Spinal cord (tissue), 10 donors: ENCODE measurements around the gene IKZF4. TPM values are rescaled to one million over a fixed set of nuclear protein-coding genes. Genes with fewer than 3 reads are reported as not detected.
A peak's percentile ranks its signal among the peaks of the same experiment; 100 is the strongest.

Experiments used
- DNase-seq, 6 donors: peaks; one replicate each; pipeline versions ENCODE4 v3.0.0 to v3.0.0-alpha.2; 2013 to 2015; ENCODE audit warnings: low spot score in 6 of 6, low read depth in 4 of 6
- H3K27ac ChIP-seq: one replicate; pipeline ENCODE4 v1.5.1; 2013; ENCODE audit warnings: low read depth, low read length, control low read depth
- H3K27me3 ChIP-seq: one replicate; pipeline ENCODE4 v1.6.1; 2013; ENCODE audit warnings: low read length; ENCODE audit not compliant: control insufficient read depth, insufficient read depth
- H3K36me3 ChIP-seq: one replicate; pipeline ENCODE4 v1.6.1; 2013; ENCODE audit warnings: low read length; ENCODE audit not compliant: control insufficient read depth, insufficient read depth
- H3K4me1 ChIP-seq: one replicate; pipeline ENCODE4 v1.6.1; 2013; ENCODE audit warnings: low read length; ENCODE audit not compliant: control insufficient read depth, insufficient read depth
- H3K4me3 ChIP-seq: one replicate; pipeline ENCODE4 v1.5.1; 2013; ENCODE audit warnings: low read depth, low read length, control low read depth
- H3K9me3 ChIP-seq: one replicate; pipeline ENCODE4 v1.6.1; 2013; ENCODE audit warnings: low read length; ENCODE audit not compliant: control insufficient read depth, insufficient read depth
- WGBS: methylation state at CpG from one replicate; pipeline ENCODE4 v1.1.5; 2013; ENCODE audit warnings: missing lambda C conversion rate; ENCODE audit not compliant: insufficient coverage; 5-methylcytosine and 5-hydroxymethylcytosine counted together
- polyA plus RNA-seq, 2 donors: library from polyadenylated mRNA; unstranded; fragments of 120-200 nt; gene quantifications; one replicate each; pipeline ENCODE4 v1.2.1, GENCODE V29; 2013; ENCODE audit not compliant: insufficient read length in 2 of 2
- total RNA-seq, 2 donors: library from RNA; depleted of rRNA in 1 of 2; stranded (reverse); fragments of 120-200 nt in 1 of 2; fragments of >200 nt in 1 of 2; gene quantifications; one replicate each; pipeline versions ENCODE4 v1.2.3 to v1.2.4, GENCODE V29; 2013 to 2014
- donor health status: healthy.

IKZF4 gene
- total and polyA plus RNA-seq, 4 donors, result 3.4 to 25.2 (median 11.0) TPM

DNA sequence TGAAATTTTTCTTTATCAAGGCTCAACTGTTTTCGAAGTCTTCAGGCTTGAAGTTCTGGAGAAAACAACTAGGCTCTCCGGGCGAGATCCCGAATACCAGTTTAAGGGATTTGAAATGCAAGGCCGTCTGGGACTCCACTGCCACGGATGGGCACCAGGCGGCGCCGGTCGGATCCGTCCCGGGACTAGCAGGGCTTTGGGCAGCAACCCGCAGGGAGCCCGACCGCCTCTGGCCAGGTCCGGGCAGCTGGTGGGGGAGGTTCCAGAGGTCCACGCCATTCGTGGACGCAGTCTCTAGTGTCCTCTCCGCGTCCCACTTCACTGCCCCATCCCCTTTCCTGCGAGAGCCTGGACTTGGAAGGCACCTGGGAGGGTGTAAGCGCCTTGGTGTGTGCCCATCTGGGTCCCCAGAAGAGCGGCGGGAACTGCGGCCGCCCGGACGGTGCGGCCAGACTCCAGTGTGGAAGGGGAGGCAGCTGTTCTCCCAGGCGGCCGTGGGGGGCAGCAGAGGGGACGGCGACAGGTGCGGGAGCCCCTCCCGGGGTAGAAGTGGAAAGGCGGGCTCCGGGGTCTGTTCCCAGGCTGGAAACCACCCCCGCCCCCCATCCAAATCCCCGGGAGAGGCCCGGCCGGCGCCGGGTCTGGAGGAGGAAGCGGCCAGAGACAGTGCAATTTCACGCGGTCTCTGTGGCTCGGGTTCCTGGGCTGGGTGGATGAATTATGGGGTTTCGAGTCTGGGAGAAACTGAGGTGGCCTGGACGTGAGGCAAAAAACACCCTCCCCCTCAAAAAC is 58.3 kb downstream of the IKZF4 start:
- H3K27ac ChIP-seq, result peak overlapping the region; percentile 88
- H3K4me3 ChIP-seq, result peak overlapping the region; percentile 78
- H3K36me3 ChIP-seq, result no peaks in the 10 kb centered on the region
- H3K4me1 ChIP-seq, result peaks cover 39% of the 10 kb centered on the region
- H3K27me3 ChIP-seq, result peaks cover 31% of the 10 kb centered on the region
- peak in 4 of 6 donors; percentile 33 to 82 (median 54) for DNase-seq
- WGBS, result 2% methylated on average over 36 of the region's 50 CpGs
- no peaks in the 10 kb centered on the region for H3K9me3 ChIP-seq

DNA sequence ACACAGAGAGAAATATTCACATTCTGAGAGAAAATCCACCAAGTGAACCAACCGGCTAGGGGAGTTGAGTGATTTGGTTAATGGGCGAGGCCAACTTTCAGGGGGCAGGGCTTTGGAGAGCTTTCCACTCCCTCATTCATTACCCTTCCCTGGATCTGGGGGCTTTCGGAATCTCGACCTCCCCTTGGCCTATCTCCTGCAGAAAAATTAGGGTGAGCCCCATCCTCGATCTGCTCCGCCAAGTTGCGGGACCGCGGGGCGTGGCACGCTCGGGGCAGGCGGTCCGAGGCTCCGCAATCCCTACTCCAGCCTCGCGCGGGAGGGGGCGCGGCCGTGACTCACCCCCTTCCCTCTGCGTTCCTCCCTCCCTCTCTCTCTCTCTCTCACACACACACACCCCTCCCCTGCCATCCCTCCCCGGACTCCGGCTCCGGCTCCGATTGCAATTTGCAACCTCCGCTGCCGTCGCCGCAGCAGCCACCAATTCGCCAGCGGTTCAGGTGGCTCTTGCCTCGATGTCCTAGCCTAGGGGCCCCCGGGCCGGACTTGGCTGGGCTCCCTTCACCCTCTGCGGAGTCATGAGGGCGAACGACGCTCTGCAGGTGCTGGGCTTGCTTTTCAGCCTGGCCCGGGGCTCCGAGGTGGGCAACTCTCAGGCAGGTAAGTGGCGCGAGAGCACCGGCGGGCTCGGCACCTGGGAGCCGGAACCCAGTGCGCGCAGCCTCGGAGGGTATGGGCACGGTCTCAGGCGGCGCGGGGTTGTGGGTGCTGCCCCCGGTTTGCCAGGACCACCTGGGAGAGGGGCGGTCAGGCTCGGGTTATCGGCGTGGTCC is 59.1 kb downstream of the IKZF4 start, which contains the start of gene ERBB3:
TSS of gene ERBB3 (plus strand) at position 443 of the 833 bp plus-strand sequence. CDS start at position 579, 136 bp downstream.
- Histone ChIP-seq H3K27ac (peak within 1 kb of the TSS; percentile 88), H3K4me1 (peaks cover 46% of the 10 kb centered on the region), H3K4me3 (peak within 1 kb of the TSS; percentile 78), H3K27me3 (peaks cover 31% of the 10 kb centered on the region), H3K36me3 (peaks cover 2% of the 10 kb centered on the region), H3K9me3 (no peaks in the 10 kb centered on the region)
- peak in 3 of 6 donors; percentile 29 to 74 (median 50) for DNase-seq
- WGBS, result under 1% methylated on average over 57 of the region's 59 CpGs

GRCh38 chr12:56080556-56081138 is 59.8 kb downstream of the IKZF4 start:
- Histone ChIP-seq H3K36me3 (peaks cover 7% of the 10 kb centered on the region), H3K9me3 (no peaks in the 10 kb centered on the region), H3K27ac (peak overlapping the region; percentile 88), H3K4me1 (peaks cover 49% of the 10 kb centered on the region), H3K4me3 (peak overlapping the region; percentile 78), H3K27me3 (peaks cover 31% of the 10 kb centered on the region)
- 21% methylated on average over 11 of the region's 20 CpGs for WGBS
- no peak for DNase-seq

- H3K4me1 ChIP-seq, result peaks cover 49% of the 10 kb centered on the region
- peak in 2 of 6 donors; percentile 54 to 73 for DNase-seq
- H3K27ac ChIP-seq, result peak overlapping the region; percentile 88
- WGBS, result 31% methylated on average over 2 of the region's 6 CpGs
- peak overlapping the region; percentile 78 for H3K4me3 ChIP-seq
- peaks cover 11% of the 10 kb centered on the region for H3K36me3 ChIP-seq
- no peaks in the 10 kb centered on the region for H3K9me3 ChIP-seq
- H3K27me3 ChIP-seq, result peaks cover 31% of the 10 kb centered on the region
Measured at GRCh38 chr12:56081393-56082347, 60.8 kb downstream of the IKZF4 start.

GRCh38 chr12:56082382-56082781 is 61.5 kb downstream of the IKZF4 start:
- H3K36me3 ChIP-seq, result peaks cover 18% of the 10 kb centered on the region
- H3K4me3 ChIP-seq, result peak overlapping the region; percentile 78
- no CpG with 5 or more reads among the region's 2 CpGs for WGBS
- no peaks in the 10 kb centered on the region for H3K9me3 ChIP-seq
- H3K27me3 ChIP-seq, result peaks cover 31% of the 10 kb centered on the region
- peaks cover 53% of the 10 kb centered on the region for H3K4me1 ChIP-seq
- no peak for DNase-seq
- peak overlapping the region; percentile 88 for H3K27ac ChIP-seq

DNA sequence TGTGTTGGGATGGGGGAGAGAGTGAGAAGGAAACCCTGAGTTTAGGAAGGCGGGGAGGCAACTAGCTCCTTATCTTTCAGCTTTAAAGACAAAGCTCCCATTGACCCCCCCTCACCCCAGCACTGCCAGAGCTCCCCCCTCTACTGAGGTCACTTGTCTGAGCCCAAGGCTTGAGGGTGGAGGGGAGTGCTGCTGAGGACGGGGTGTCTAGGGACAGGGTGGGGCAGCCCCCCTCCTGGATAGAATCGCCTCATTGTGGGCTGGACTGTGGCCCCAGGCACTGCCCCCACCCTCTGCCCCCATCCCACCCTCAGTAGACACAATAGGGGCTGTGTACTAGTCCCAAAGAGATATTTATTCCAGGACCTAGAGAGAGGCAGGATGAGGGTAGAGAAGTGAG is 62.1 kb downstream of the IKZF4 start:
- peaks cover 55% of the 10 kb centered on the region for H3K4me1 ChIP-seq
- H3K36me3 ChIP-seq, result peaks cover 20% of the 10 kb centered on the region
- peak overlapping the region; percentile 78 for H3K4me3 ChIP-seq
- no peaks in the 10 kb centered on the region for H3K9me3 ChIP-seq
- peak in 2 of 6 donors; percentile 10 to 73 for DNase-seq
- H3K27ac ChIP-seq, result peak overlapping the region; percentile 68
- H3K27me3 ChIP-seq, result peaks cover 31% of the 10 kb centered on the region
- no CpG with 5 or more reads among the region's 3 CpGs for WGBS

GRCh38 chr12:56084958-56085543 is 64.2 kb downstream of the IKZF4 start:
- Histone ChIP-seq H3K4me3 (no peak overlapping the region), H3K4me1 (peaks cover 42% of the 10 kb centered on the region), H3K9me3 (no peaks in the 10 kb centered on the region), H3K27ac (no peak overlapping the region), H3K36me3 (peaks cover 20% of the 10 kb centered on the region), H3K27me3 (peaks cover 18% of the 10 kb centered on the region)
- WGBS, result 87% methylated on average over 15 of the region's 15 CpGs
- no peak for DNase-seq

DNA sequence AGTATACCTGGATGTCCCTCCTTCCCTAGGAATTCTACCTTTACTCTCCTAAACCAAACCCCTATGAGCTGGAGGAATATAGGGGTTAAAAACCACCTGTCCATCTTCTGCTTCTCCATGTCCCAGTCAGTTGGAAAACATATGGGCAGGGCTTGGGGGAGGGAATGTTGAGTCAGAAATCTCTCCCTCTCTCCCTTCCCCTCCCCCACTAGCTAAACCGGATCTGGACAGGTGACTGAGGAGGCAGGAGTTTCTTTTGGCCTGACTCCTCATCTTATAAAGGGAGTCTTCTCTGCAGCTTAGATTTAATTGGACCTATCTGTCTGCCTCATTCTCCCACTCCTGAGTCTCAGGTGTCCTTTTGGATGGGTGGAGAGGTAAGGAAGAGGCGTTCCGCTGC is 65.3 kb downstream of the IKZF4 start:
- Histone ChIP-seq H3K9me3 (no peaks in the 10 kb centered on the region), H3K4me3 (no peak overlapping the region), H3K36me3 (peaks cover 20% of the 10 kb centered on the region), H3K27me3 (peaks cover 8% of the 10 kb centered on the region), H3K4me1 (peaks cover 31% of the 10 kb centered on the region), H3K27ac (no peak overlapping the region)
- DNase-seq, result no peak
- no CpG with 5 or more reads among the region's 3 CpGs for WGBS
